H9 (cell line): ENCODE results near the gene AGL. TPM values are rescaled to one million over a fixed set of nuclear protein-coding genes. Genes with fewer than 3 reads are reported as not detected.

Experiments
- DNase-seq: peaks from one replicate; pipeline ENCODE4 v3.0.0-alpha.2; 2017
- H2AFZ ChIP-seq: one replicate; pipeline ENCODE4 v1.6.1; 2013; ENCODE audit warnings: mild to moderate bottlenecking, low read length, control low read depth, moderate library complexity
- H2AK5ac ChIP-seq: 2 replicates; pipeline ENCODE4 v1.6.1; 2013; ENCODE audit warnings: low read length, control low read depth, mixed read lengths; ENCODE audit not compliant: insufficient read length
- H2BK120ac ChIP-seq: one replicate; pipeline ENCODE4 v1.6.1; 2013; ENCODE audit warnings: low read depth, mild to moderate bottlenecking, low read length, control low read depth, inconsistent platforms; ENCODE audit not compliant: poor library complexity, severe bottlenecking
- H2BK12ac ChIP-seq: 2 replicates; pipeline ENCODE4 v1.6.1; 2013; ENCODE audit warnings: low read length, control low read depth, mixed read lengths, low read depth; ENCODE audit not compliant: insufficient read length
- H2BK15ac ChIP-seq: 2 replicates; pipeline ENCODE4 v1.6.1; 2013; ENCODE audit warnings: low read depth, low read length, control low read depth
- H2BK20ac ChIP-seq: one replicate; pipeline ENCODE4 v1.6.1; 2013; ENCODE audit warnings: low read depth, mild to moderate bottlenecking, low read length, control low read depth, inconsistent platforms; ENCODE audit not compliant: poor library complexity, severe bottlenecking
- H2BK5ac ChIP-seq: 2 replicates; pipeline ENCODE4 v1.6.1; 2013; ENCODE audit warnings: low read length, control low read depth, mixed read lengths; ENCODE audit not compliant: insufficient read length
- H3K14ac ChIP-seq: 2 replicates; pipeline ENCODE4 v1.6.1; 2013; ENCODE audit warnings: low read length, control low read depth; ENCODE audit not compliant: insufficient read depth
- H3K18ac ChIP-seq: 2 replicates; pipeline ENCODE4 v1.6.1; 2013; ENCODE audit warnings: low read depth, mild to moderate bottlenecking, mixed read lengths, low read length, control low read depth; ENCODE audit not compliant: insufficient read length
- H3K23ac ChIP-seq: 2 replicates; pipeline ENCODE4 v1.6.1; 2013; ENCODE audit warnings: low read length, control low read depth, mixed read lengths, low read depth; ENCODE audit not compliant: insufficient read length
- H3K23me2 ChIP-seq: 2 replicates; pipeline ENCODE4 v1.6.1; 2013; ENCODE audit warnings: low read depth, mild to moderate bottlenecking, mixed read lengths, low read length, control low read depth; ENCODE audit not compliant: insufficient read length, poor library complexity, severe bottlenecking
- H3K27ac ChIP-seq: 2 replicates; pipeline ENCODE4 v1.5.1; 2013; ENCODE audit warnings: low read length, control low read depth, mixed read lengths, low read depth; ENCODE audit not compliant: insufficient read length
- H3K27me3 ChIP-seq: 2 replicates; pipeline ENCODE4 v1.6.1; 2013; ENCODE audit warnings: low read length, control low read depth, inconsistent platforms; ENCODE audit not compliant: insufficient read depth
- H3K4ac ChIP-seq: 2 replicates; pipeline ENCODE4 v1.6.1; 2013; ENCODE audit warnings: low read depth, mild to moderate bottlenecking, control low read depth, inconsistent platforms, low read length, moderate library complexity
- H3K4me1 ChIP-seq: 2 replicates; pipeline ENCODE4 v1.6.1; 2013; ENCODE audit warnings: low read length, control low read depth, inconsistent platforms; ENCODE audit not compliant: insufficient read depth
- H3K4me2 ChIP-seq: 2 replicates; pipeline ENCODE4 v1.6.1; 2013; ENCODE audit warnings: low read length, control low read depth, mixed read lengths; ENCODE audit not compliant: insufficient read length, insufficient read depth
- H3K56ac ChIP-seq: 2 replicates; pipeline ENCODE4 v1.6.1; 2013; ENCODE audit warnings: low read depth, mild to moderate bottlenecking, mixed read lengths, low read length, control low read depth; ENCODE audit not compliant: insufficient read length
- H3K79me1 ChIP-seq: 2 replicates; pipeline ENCODE4 v1.6.1; 2013; ENCODE audit warnings: low read depth, mild to moderate bottlenecking, moderate library complexity, low read length, control low read depth, inconsistent platforms; ENCODE audit not compliant: insufficient read depth, poor library complexity, severe bottlenecking
- H3K79me2 ChIP-seq: 2 replicates; pipeline ENCODE4 v1.6.1; 2013; ENCODE audit warnings: low read length, control low read depth, inconsistent platforms; ENCODE audit not compliant: insufficient read depth
- H3K9ac ChIP-seq: 2 replicates; pipeline ENCODE4 v1.6.1; 2013; ENCODE audit warnings: low read length, control low read depth, mixed read lengths; ENCODE audit not compliant: insufficient read length; ENCODE audit errors: extremely low read depth
- H3K9me3 ChIP-seq: one replicate; pipeline ENCODE4 v1.6.1; 2013; ENCODE audit warnings: low read depth, low read length, inconsistent platforms; ENCODE audit not compliant: control insufficient read depth
- H3T11ph ChIP-seq: one replicate; pipeline ENCODE4 v1.6.1; 2013; ENCODE audit warnings: mild to moderate bottlenecking, low read length, control low read depth, inconsistent platforms
- H4K20me1 ChIP-seq: one replicate; pipeline ENCODE4 v1.6.1; 2013; ENCODE audit not compliant: control insufficient read depth, insufficient read length, insufficient read depth
- H4K5ac ChIP-seq: 2 replicates; pipeline ENCODE4 v1.6.1; 2013; ENCODE audit warnings: low read depth, mild to moderate bottlenecking, mixed read lengths, low read length, control low read depth; ENCODE audit not compliant: insufficient read length
- H4K8ac ChIP-seq: replicated peaks from 2 replicates; pipeline ENCODE4 v1.6.1; 2013; ENCODE audit warnings: low read length, control low read depth, mixed read lengths, low read depth; ENCODE audit not compliant: insufficient read length
- H4K91ac ChIP-seq: 2 replicates; pipeline ENCODE4 v1.6.1; 2013; ENCODE audit warnings: low read depth, mild to moderate bottlenecking, moderate library complexity, mixed read lengths, low read length, control low read depth; ENCODE audit not compliant: insufficient read length
- H3K27ac Mint-ChIP-seq, 3 experiments: 2 replicates in 2 of 3; 3 replicates in 1 of 3; pipeline ENCODE4 v1.8.0; 2020 to 2021; ENCODE audit warnings: mixed read lengths in 3 of 3, mild to moderate bottlenecking in 1 of 3, moderate library complexity in 1 of 3
- H3K27me3 Mint-ChIP-seq: 2 replicates; pipeline ENCODE4 v1.8.0; 2021; ENCODE audit warnings: low read depth, mild to moderate bottlenecking, moderate library complexity, mixed read lengths
- H3K36me3 Mint-ChIP-seq, 3 experiments: 2 replicates in 2 of 3; 3 replicates in 1 of 3; pipeline ENCODE4 v1.8.0; 2020 to 2021; ENCODE audit warnings: low read depth in 3 of 3, mixed read lengths in 3 of 3; ENCODE audit not compliant: insufficient read depth in 1 of 3
- H3K4me1 Mint-ChIP-seq, 2 experiments: 2 replicates each; pipeline ENCODE4 v1.8.0; 2020; ENCODE audit warnings: mixed read lengths in 2 of 2
- H3K4me3 Mint-ChIP-seq, 2 experiments: 2 replicates in 1 of 2; 3 replicates in 1 of 2; pipeline ENCODE4 v1.8.0; 2020 to 2021; ENCODE audit warnings: mild to moderate bottlenecking in 2 of 2, mixed read lengths in 2 of 2, moderate library complexity in 1 of 2
- H3K9me3 Mint-ChIP-seq, 2 experiments: 2 replicates in 1 of 2; 3 replicates in 1 of 2; pipeline ENCODE4 v1.8.0; 2020; ENCODE audit warnings: mild to moderate bottlenecking in 2 of 2, mixed read lengths in 2 of 2, moderate library complexity in 1 of 2
- WGBS: extraction: QIAGEN DNeasy Blood & Tissue Kit; methylation state at CpG from one replicate; pipeline ENCODE4 v1.1.7; 2013; ENCODE audit warnings: missing lambda C conversion rate, low lambda C conversion rate, mixed read lengths; ENCODE audit not compliant: insufficient read length; ENCODE audit errors: extremely low coverage; 5-methylcytosine and 5-hydroxymethylcytosine counted together
- total RNA-seq: library from RNA; stranded (reverse); gene quantifications from 2 replicates; pipeline ENCODE4 v1.2.1, GENCODE V29; 2021
- TF ChIP-seq, protein P1 (sequence below): fragments of 200-600 bp; sonication (generic); conservative IDR thresholded peaks from 3 replicates; pipeline ENCODE4 v1.8.0; 2021; ENCODE audit warnings: antibody characterized with exemption, mild to moderate bottlenecking

The AGL gene
- total RNA-seq, 1 experiment from 2014 or later: 24.0 TPM

DNA sequence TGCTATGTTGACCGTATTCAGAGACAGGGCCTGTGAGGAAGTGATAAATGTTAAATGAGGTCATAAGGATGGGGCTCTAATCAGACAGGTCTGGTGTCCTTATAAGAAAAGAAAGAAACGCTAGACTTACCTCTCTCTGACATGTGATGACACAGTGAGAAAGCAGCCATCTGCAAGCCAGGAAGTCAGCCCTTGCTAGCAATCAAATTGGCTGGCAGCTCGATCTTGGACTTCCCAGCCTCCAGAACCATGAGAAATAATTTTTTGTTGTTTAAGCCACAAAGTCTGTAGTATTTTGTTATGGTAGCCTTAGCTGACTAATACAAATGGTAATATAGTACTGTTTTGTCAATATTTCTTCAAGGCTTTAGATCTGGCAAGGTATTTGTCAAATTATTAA, 25.1 kb upstream of the AGL start:
- H3K18ac ChIP-seq: no peak overlapping the region
- no peak overlapping the region for H3K14ac ChIP-seq
- no peak overlapping the region for H3K27ac Mint-ChIP-seq
- H2BK12ac ChIP-seq: no peak overlapping the region
- no peak overlapping the region for H4K91ac ChIP-seq
- no peak for DNase-seq
- H3K79me2 ChIP-seq: no peaks in the 10 kb centered on the region
- no peak overlapping the region for H2AK5ac ChIP-seq
- no peaks in the 10 kb centered on the region for H3K27me3 Mint-ChIP-seq
- H2BK120ac ChIP-seq: no peak overlapping the region
- no peaks in the 10 kb centered on the region for H3K27me3 ChIP-seq
- no peak overlapping the region for H4K5ac ChIP-seq
- no peak overlapping the region for H2BK15ac ChIP-seq
- H3K79me1 ChIP-seq: no peaks in the 10 kb centered on the region
- H3K9me3 Mint-ChIP-seq: peaks cover 8 to 15% of the 10 kb centered on the region in 2 experiments
- no peaks in the 10 kb centered on the region for H4K20me1 ChIP-seq
- no peak overlapping the region for H2BK20ac ChIP-seq
- H3K4me1 ChIP-seq: no peaks in the 10 kb centered on the region
- no peaks in the 10 kb centered on the region for H3K4me1 Mint-ChIP-seq
- H3K23ac ChIP-seq: no peak overlapping the region
- TF ChIP-seq, protein P1, sequence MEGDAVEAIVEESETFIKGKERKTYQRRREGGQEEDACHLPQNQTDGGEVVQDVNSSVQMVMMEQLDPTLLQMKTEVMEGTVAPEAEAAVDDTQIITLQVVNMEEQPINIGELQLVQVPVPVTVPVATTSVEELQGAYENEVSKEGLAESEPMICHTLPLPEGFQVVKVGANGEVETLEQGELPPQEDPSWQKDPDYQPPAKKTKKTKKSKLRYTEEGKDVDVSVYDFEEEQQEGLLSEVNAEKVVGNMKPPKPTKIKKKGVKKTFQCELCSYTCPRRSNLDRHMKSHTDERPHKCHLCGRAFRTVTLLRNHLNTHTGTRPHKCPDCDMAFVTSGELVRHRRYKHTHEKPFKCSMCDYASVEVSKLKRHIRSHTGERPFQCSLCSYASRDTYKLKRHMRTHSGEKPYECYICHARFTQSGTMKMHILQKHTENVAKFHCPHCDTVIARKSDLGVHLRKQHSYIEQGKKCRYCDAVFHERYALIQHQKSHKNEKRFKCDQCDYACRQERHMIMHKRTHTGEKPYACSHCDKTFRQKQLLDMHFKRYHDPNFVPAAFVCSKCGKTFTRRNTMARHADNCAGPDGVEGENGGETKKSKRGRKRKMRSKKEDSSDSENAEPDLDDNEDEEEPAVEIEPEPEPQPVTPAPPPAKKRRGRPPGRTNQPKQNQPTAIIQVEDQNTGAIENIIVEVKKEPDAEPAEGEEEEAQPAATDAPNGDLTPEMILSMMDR: no peak
- H3K4ac ChIP-seq: no peak overlapping the region
- no CpG with 5 or more reads among the region's 3 CpGs for WGBS
- H3K23me2 ChIP-seq: no peaks in the 10 kb centered on the region
- H3K27ac ChIP-seq: no peak overlapping the region
- no peak overlapping the region for H4K8ac ChIP-seq
- H3K4me3 Mint-ChIP-seq: no peak overlapping the region
- no peak overlapping the region for H3K9ac ChIP-seq
- H2AFZ ChIP-seq: no peak overlapping the region
- H3K56ac ChIP-seq: no peak overlapping the region
- no peak overlapping the region for H3K4me2 ChIP-seq
- peaks cover 2 to 8% (median 3%) of the 10 kb centered on the region in 3 experiments; a peak in 5 of 7 replicates for H3K36me3 Mint-ChIP-seq
- no peak overlapping the region for H2BK5ac ChIP-seq
- H3K9me3 ChIP-seq: no peaks in the 10 kb centered on the region
- no peak overlapping the region for H3T11ph ChIP-seq
